SJSA1 (cell line): ENCODE data around the gene MAPKAP1. TPM values are rescaled to one million over a fixed set of nuclear protein-coding genes. Genes with fewer than 3 reads are reported as not detected.

Experiments used
- DNase-seq, 2 experiments: peaks; one replicate each; pipeline ENCODE4 v3.0.0-alpha.2; 2015 to 2020; ENCODE audit warnings: low spot score in 2 of 2, low read depth in 1 of 2
- H3K27ac ChIP-seq: fragments of 250-450 bp; sonication (Bioruptor Pico); 2 replicates; pipeline ENCODE4 v1.5.1; 2020; ENCODE audit warnings: mild to moderate bottlenecking, moderate library complexity
- H3K27me3 ChIP-seq: fragments of 250-450 bp; sonication (Bioruptor Pico); replicated peaks from 2 replicates; pipeline ENCODE4 v1.5.1; 2020; ENCODE audit warnings: mild to moderate bottlenecking, moderate library complexity
- H3K36me3 ChIP-seq: fragments of 250-450 bp; sonication (Bioruptor Pico); 2 replicates; pipeline ENCODE4 v1.5.1; 2020; ENCODE audit warnings: mild to moderate bottlenecking
- H3K4me1 ChIP-seq: fragments of 250-450 bp; sonication (Bioruptor Pico); replicated peaks from 2 replicates; pipeline ENCODE4 v1.6.1; 2021; ENCODE audit warnings: mild to moderate bottlenecking
- H3K4me3 ChIP-seq: fragments of 250-450 bp; sonication (Bioruptor Pico); 2 replicates; pipeline ENCODE4 v1.5.1; 2020; ENCODE audit warnings: mild to moderate bottlenecking
- H3K9me3 ChIP-seq: fragments of 250-450 bp; sonication (Bioruptor Pico); replicated peaks from 2 replicates; pipeline ENCODE4 v1.5.1; 2020; ENCODE audit warnings: mild to moderate bottlenecking
- total RNA-seq: library from RNA; depleted of rRNA; stranded (reverse); fragments of >200 nt; shearing (Covaris generic); gene quantifications from 2 replicates; pipeline ENCODE4 v1.2.3, GENCODE V29; 2014

MAPKAP1 gene
- total RNA-seq, 1 experiment from 2014 or later = 76.2 TPM

GRCh38 chr9:125438506-125439433 is 268.2 kb downstream of the MAPKAP1 start:
- no peak overlapping the region for H3K4me3 ChIP-seq
- no peaks in the 10 kb centered on the region for H3K4me1 ChIP-seq
- DNase-seq = no peak
- H3K27ac ChIP-seq = no peak overlapping the region
- H3K27me3 ChIP-seq = no peaks in the 10 kb centered on the region
- H3K36me3 ChIP-seq = peaks cover 5% of the 10 kb centered on the region; the same call in 1 of the 2 replicates
- H3K9me3 ChIP-seq = no peaks in the 10 kb centered on the region

GRCh38 chr9:125437771-125438221 is 269.2 kb downstream of the MAPKAP1 start:
- Histone ChIP-seq H3K36me3 (peaks cover 3% of the 10 kb centered on the region; the same call in 1 of the 2 replicates), H3K27me3 (no peaks in the 10 kb centered on the region), H3K27ac (no peak overlapping the region), H3K4me3 (no peak overlapping the region), H3K9me3 (no peaks in the 10 kb centered on the region), H3K4me1 (no peaks in the 10 kb centered on the region)
- DNase-seq = no peak

GRCh38 chr9:125436613-125437443 is 270.2 kb downstream of the MAPKAP1 start:
- H3K27ac ChIP-seq = no peak overlapping the region
- H3K4me1 ChIP-seq = no peaks in the 10 kb centered on the region
- no peaks in the 10 kb centered on the region for H3K27me3 ChIP-seq
- H3K4me3 ChIP-seq = no peak overlapping the region
- no peak for DNase-seq
- H3K9me3 ChIP-seq = no peaks in the 10 kb centered on the region
- peaks cover 3% of the 10 kb centered on the region; the same call in 1 of the 2 replicates for H3K36me3 ChIP-seq

GRCh38 chr9:125435776-125436612 is 271.0 kb downstream of the MAPKAP1 start:
- DNase-seq = no peak
- no peaks in the 10 kb centered on the region for H3K9me3 ChIP-seq
- H3K27me3 ChIP-seq = no peaks in the 10 kb centered on the region

GRCh38 chr9:125434986-125435775 is 271.8 kb downstream of the MAPKAP1 start:
- no peak for DNase-seq
- H3K36me3 ChIP-seq = no peaks in the 10 kb centered on the region; the same call in 1 of the 2 replicates

More at GRCh38 chr9:125435776-125436612, 271.0 kb downstream of the MAPKAP1 start:
- Histone ChIP-seq H3K27ac (no peak overlapping the region), H3K36me3 (no peaks in the 10 kb centered on the region; the same call in 1 of the 2 replicates), H3K4me1 (no peaks in the 10 kb centered on the region), H3K4me3 (no peak overlapping the region)

GRCh38 chr9:125433461-125434011 is 273.5 kb downstream of the MAPKAP1 start:
- no peak for DNase-seq
- Histone ChIP-seq H3K27ac (no peak overlapping the region), H3K27me3 (no peaks in the 10 kb centered on the region), H3K9me3 (no peaks in the 10 kb centered on the region), H3K4me3 (no peak overlapping the region), H3K4me1 (no peaks in the 10 kb centered on the region), H3K36me3 (no peaks in the 10 kb centered on the region; the same call in 1 of the 2 replicates)

More at GRCh38 chr9:125434986-125435775, 271.8 kb downstream of the MAPKAP1 start:
- H3K27me3 ChIP-seq = no peaks in the 10 kb centered on the region
- no peaks in the 10 kb centered on the region for H3K9me3 ChIP-seq
- H3K27ac ChIP-seq = no peak overlapping the region
- H3K4me3 ChIP-seq = no peak overlapping the region
- no peaks in the 10 kb centered on the region for H3K4me1 ChIP-seq

GRCh38 chr9:125432715-125433385 is 274.2 kb downstream of the MAPKAP1 start:
- H3K27me3 ChIP-seq = no peaks in the 10 kb centered on the region
- H3K9me3 ChIP-seq = no peaks in the 10 kb centered on the region
- DNase-seq = no peak
- no peaks in the 10 kb centered on the region for H3K4me1 ChIP-seq
- H3K36me3 ChIP-seq = no peaks in the 10 kb centered on the region; the same call in 1 of the 2 replicates
- H3K4me3 ChIP-seq = no peak overlapping the region
- no peak overlapping the region for H3K27ac ChIP-seq

- Histone ChIP-seq H3K36me3 (no peaks in the 10 kb centered on the region; the same call in 1 of the 2 replicates), H3K4me1 (no peaks in the 10 kb centered on the region), H3K4me3 (no peak overlapping the region), H3K27ac (no peak overlapping the region), H3K9me3 (no peaks in the 10 kb centered on the region), H3K27me3 (no peaks in the 10 kb centered on the region)
- DNase-seq = no peak
Observed at GRCh38 chr9:125431741-125432271, 275.2 kb downstream of the MAPKAP1 start.

- Histone ChIP-seq H3K4me1 (no peaks in the 10 kb centered on the region), H3K4me3 (no peak overlapping the region), H3K36me3 (no peaks in the 10 kb centered on the region), H3K27me3 (no peaks in the 10 kb centered on the region), H3K27ac (no peak overlapping the region), H3K9me3 (no peaks in the 10 kb centered on the region)
- DNase-seq = no peak
Observed at GRCh38 chr9:125431012-125431305, 276.0 kb downstream of the MAPKAP1 start.

- no peaks in the 10 kb centered on the region for H3K4me1 ChIP-seq
Observed at GRCh38 chr9:125430161-125431011, 276.6 kb downstream of the MAPKAP1 start.

GRCh38 chr9:125429476-125430160 is 277.4 kb downstream of the MAPKAP1 start:
- H3K4me3 ChIP-seq = no peak overlapping the region
- no peaks in the 10 kb centered on the region for H3K27me3 ChIP-seq
- H3K4me1 ChIP-seq = no peaks in the 10 kb centered on the region
- H3K36me3 ChIP-seq = no peaks in the 10 kb centered on the region
- DNase-seq = no peak
- H3K27ac ChIP-seq = no peak overlapping the region
- H3K9me3 ChIP-seq = no peaks in the 10 kb centered on the region

More at GRCh38 chr9:125430161-125431011, 276.6 kb downstream of the MAPKAP1 start:
- Histone ChIP-seq H3K9me3 (no peaks in the 10 kb centered on the region), H3K4me3 (no peak overlapping the region), H3K36me3 (no peaks in the 10 kb centered on the region), H3K27me3 (no peaks in the 10 kb centered on the region), H3K27ac (no peak overlapping the region)
- DNase-seq = no peak
